ENCODE results near the gene BMPR1B.
"Not testable (repeated sequence)": the region's sequence is repeated elsewhere in the genome, so short reads cannot be mapped to it uniquely, and the experiment has no call there.

Gene BMPR1B

GRCh38 chr4:94833394-94833793 is 75.6 kb downstream of the BMPR1B start:
- no peak for DNase-seq (ENCODE audit: low read depth in 2 of 2)

GRCh38 chr4:94834501-94834900 is 76.7 kb downstream of the BMPR1B start:
- DNase-seq (ENCODE audit: low read depth in 2 of 2) = no peak

GRCh38 chr4:94841166-94841863 is 83.6 kb downstream of the BMPR1B start:
- DNase-seq (ENCODE audit: low read depth in 2 of 2) = not testable (repeated sequence)

GRCh38 chr4:94841864-94842221 is 84.1 kb downstream of the BMPR1B start:
- DNase-seq (ENCODE audit: low read depth in 2 of 2) = no peak

GRCh38 chr4:94843216-94843615 is 85.5 kb downstream of the BMPR1B start:
- no peak for DNase-seq (ENCODE audit: low read depth in 2 of 2)

GRCh38 chr4:94848326-94848725 is 90.6 kb downstream of the BMPR1B start:
- DNase-seq (ENCODE audit: low read depth in 2 of 2) = no peak

- no peak for DNase-seq (ENCODE audit: low read depth in 2 of 2)
These were observed 92.1 kb downstream of the BMPR1B start for GRCh38 chr4:94849901-94850300.

GRCh38 chr4:94852616-94853015 is 94.9 kb downstream of the BMPR1B start:
- DNase-seq (ENCODE audit: low read depth in 2 of 2) = no peak

GRCh38 chr4:94856030-94856429 is 98.3 kb downstream of the BMPR1B start:
- DNase-seq (ENCODE audit: low read depth in 2 of 2) = no peak

GRCh38 chr4:94870146-94870545 is 112.4 kb downstream of the BMPR1B start:
- no peak for DNase-seq (ENCODE audit: low read depth in 2 of 2)

- DNase-seq (ENCODE audit: low read depth in 2 of 2) = no peak
These were observed 114.0 kb downstream of the BMPR1B start for GRCh38 chr4:94871644-94872305.

- no peak for DNase-seq (ENCODE audit: low read depth in 2 of 2)
These were observed 120.2 kb downstream of the BMPR1B start for GRCh38 chr4:94877973-94878372.

- no peak for DNase-seq (ENCODE audit: low read depth in 2 of 2)
These were observed 123.2 kb downstream of the BMPR1B start for GRCh38 chr4:94880956-94881355.

- no peak for DNase-seq (ENCODE audit: low read depth in 2 of 2)
These were observed 125.0 kb downstream of the BMPR1B start for GRCh38 chr4:94882756-94883155.

GRCh38 chr4:94887027-94887426 is 129.3 kb downstream of the BMPR1B start:
- DNase-seq (ENCODE audit: low read depth in 2 of 2) = no peak

GRCh38 chr4:94889523-94889922 is 131.8 kb downstream of the BMPR1B start:
- DNase-seq (ENCODE audit: low read depth in 2 of 2) = no peak

GRCh38 chr4:94889946-94890345 is 132.2 kb downstream of the BMPR1B start:
- no peak for DNase-seq (ENCODE audit: low read depth in 2 of 2)

GRCh38 chr4:94890579-94890978 is 132.8 kb downstream of the BMPR1B start:
- no peak for DNase-seq (ENCODE audit: low read depth in 2 of 2)

GRCh38 chr4:94892051-94892450 is 134.3 kb downstream of the BMPR1B start:
- no peak for DNase-seq (ENCODE audit: low read depth in 2 of 2)

GRCh38 chr4:94895081-94895480 is 137.3 kb downstream of the BMPR1B start:
- DNase-seq (ENCODE audit: low read depth in 2 of 2) = no peak

- no peak for DNase-seq (ENCODE audit: low read depth in 2 of 2)
These were observed 139.3 kb downstream of the BMPR1B start for GRCh38 chr4:94897023-94897422.

- no peak for DNase-seq (ENCODE audit: low read depth in 2 of 2)
These were observed 147.8 kb downstream of the BMPR1B start for GRCh38 chr4:94905511-94905910.

GRCh38 chr4:94909645-94910044 is 151.9 kb downstream of the BMPR1B start:
- DNase-seq (ENCODE audit: low read depth in 2 of 2) = no peak

GRCh38 chr4:94911106-94911505 is 153.4 kb downstream of the BMPR1B start:
- DNase-seq (ENCODE audit: low read depth in 2 of 2) = no peak

All from stimulated activated CD4-positive, alpha-beta T cell treated with anti-CD3 and anti-CD28 coated beads, Interleukin-1b, Interleukin-23, amount 100 ng/mL, for 4 hours (primary cell).